Fibroblast of pulmonary artery (primary cell): ENCODE results near the gene ADAMTSL5.

Experiments used
- DNase-seq: peaks from one replicate; pipeline ENCODE4 v3.0.0-alpha.2; 2010; ENCODE audit warnings: low read depth
- H3K4me3 ChIP-seq: replicated peaks from 2 replicates; pipeline ENCODE4 v1.5.1; 2011; ENCODE audit warnings: low read depth, mild to moderate bottlenecking, control low read depth, low read length, moderate library complexity
- TF ChIP-seq, protein P1 (sequence below): IDR thresholded peaks from 2 replicates; pipeline ENCODE4 v1.5.1; 2011; ENCODE audit warnings: mild to moderate bottlenecking, control low read depth, low read length, inconsistent platforms; ENCODE audit errors: missing control alignments

Gene ADAMTSL5

DNA sequence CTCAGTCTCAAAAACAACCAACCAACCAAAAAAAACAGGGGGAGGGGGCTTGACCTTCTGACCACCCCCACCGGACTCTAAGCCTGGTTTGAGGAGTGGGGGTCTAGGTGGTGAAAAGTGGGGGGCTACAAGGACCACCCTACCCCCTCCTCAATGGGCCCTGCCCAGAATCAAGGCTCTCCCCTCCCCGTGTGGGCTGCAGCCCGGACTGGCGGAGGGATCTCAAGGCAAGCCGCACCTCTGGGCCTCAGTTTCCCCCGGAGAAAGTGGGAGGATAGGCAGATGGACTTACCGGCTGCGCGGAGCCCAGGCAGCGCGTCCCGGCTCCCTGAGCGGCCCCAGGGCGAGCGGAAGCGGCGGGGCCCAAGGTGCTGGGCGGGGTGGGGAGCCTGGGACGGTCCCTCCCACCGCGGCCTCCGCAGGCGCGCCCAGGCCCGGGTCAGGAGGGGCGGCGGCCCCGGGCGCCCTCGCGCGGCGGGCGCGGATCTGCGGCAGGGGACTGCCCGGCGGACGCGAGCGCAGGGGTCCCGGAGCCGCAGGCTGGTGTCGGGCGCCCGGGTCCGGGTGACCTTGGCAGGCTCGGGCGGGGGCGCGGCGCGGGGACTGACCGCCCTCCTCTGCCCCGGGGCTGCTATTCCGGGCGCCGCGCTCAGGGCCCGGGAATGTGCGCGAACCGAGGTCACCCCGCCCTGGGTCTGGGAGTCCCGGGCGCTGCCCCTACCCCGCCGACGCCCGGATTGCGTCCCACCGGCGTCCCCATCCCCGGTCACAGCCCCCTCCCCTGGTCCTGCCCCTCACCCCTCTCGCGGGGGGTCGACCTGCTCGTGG lies at the start of gene ADAMTSL5:
Gene ADAMTSL5, minus strand, starts transcription at position 349 of the 828 bp plus-strand sequence. CDS start 2,076 bp downstream, outside the sequence.
- TF ChIP-seq, protein P1, sequence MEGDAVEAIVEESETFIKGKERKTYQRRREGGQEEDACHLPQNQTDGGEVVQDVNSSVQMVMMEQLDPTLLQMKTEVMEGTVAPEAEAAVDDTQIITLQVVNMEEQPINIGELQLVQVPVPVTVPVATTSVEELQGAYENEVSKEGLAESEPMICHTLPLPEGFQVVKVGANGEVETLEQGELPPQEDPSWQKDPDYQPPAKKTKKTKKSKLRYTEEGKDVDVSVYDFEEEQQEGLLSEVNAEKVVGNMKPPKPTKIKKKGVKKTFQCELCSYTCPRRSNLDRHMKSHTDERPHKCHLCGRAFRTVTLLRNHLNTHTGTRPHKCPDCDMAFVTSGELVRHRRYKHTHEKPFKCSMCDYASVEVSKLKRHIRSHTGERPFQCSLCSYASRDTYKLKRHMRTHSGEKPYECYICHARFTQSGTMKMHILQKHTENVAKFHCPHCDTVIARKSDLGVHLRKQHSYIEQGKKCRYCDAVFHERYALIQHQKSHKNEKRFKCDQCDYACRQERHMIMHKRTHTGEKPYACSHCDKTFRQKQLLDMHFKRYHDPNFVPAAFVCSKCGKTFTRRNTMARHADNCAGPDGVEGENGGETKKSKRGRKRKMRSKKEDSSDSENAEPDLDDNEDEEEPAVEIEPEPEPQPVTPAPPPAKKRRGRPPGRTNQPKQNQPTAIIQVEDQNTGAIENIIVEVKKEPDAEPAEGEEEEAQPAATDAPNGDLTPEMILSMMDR: no peak
- peak within 1 kb of the TSS; percentile 58 for H3K4me3 ChIP-seq
- DNase-seq: peak; percentile 63

- TF ChIP-seq, protein P1: no peak
- no peak overlapping the region for H3K4me3 ChIP-seq
- no peak for DNase-seq
Measured at GRCh38 chr19:1561236-1561842, 48.5 kb upstream of the ADAMTSL5 start.

DNA sequence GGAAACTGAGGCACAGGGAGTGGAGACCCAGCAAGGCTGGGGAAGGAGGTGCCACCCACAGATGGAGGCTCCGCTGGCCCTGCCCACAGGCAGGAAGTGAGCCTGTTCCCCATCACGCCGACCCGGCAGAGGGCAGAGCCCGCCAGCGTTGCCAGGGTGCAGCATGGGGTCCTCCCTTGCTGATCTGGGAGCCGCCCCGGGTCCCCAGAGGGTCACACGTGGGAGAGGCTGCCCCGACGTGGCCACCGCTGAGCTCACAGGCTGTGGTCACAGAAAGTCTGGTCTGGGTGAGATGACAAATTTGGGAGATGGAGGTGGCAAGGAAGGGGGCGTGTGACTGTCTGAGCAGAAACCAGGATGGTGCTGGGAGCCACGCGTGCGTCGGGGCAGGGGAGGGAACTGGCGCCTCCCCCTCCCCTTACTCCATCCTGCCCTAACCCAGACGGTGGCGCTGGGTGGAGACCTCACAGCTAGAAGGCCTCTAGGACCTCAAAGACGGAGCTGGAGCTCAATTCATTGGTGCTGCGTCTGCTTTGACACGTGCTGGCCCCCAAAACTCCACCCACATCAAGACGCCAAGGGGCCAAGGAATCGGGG lies 47.6 kb upstream of the ADAMTSL5 start:
- DNase-seq: no peak

GRCh38 chr19:1558552-1558951 lies 45.7 kb upstream of the ADAMTSL5 start:
- TF ChIP-seq, protein P1: no peak

More for the DNA sequence above, 47.6 kb upstream of the ADAMTSL5 start:
- TF ChIP-seq, protein P1: no peak
- no peak overlapping the region for H3K4me3 ChIP-seq

DNA sequence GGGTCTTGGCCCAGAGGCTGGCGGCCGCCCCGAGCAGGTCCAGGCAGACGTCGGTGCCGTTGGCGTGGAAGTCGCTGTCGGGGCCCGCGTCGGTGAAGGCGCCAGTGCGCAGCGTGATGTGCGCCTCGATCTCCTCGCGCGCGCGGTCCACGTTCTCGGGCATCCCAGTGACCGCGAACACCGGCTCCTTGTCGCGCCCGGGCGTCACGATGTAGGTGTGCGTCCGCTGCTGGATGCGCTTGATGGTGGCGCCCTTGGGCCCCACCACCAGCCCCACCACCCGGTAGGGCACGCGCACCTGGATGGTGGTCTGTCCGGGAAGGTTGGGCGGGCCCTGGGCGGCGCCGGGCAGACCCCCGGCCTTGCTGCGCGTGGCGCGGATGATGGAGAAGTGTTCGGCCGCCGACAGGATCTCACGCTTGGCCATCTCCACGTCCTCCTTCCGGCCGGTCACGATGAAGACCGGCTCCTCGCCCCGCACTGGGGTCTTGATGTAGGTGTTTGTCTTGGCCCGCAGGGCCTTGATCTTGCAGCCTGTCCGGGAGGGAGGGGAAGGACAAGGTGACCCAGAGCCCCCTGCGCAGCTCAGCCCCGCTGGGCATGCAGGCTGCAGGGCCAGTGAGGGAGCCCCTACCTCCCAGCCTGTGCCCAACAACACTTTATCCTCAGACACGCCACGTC lies 43.7 kb upstream of the ADAMTSL5 start:
- no peak for DNase-seq
- no peak overlapping the region for H3K4me3 ChIP-seq
- TF ChIP-seq, protein P1: no peak

More at GRCh38 chr19:1558552-1558951, 45.7 kb upstream of the ADAMTSL5 start:
- no peak overlapping the region for H3K4me3 ChIP-seq
- DNase-seq: no peak

DNA sequence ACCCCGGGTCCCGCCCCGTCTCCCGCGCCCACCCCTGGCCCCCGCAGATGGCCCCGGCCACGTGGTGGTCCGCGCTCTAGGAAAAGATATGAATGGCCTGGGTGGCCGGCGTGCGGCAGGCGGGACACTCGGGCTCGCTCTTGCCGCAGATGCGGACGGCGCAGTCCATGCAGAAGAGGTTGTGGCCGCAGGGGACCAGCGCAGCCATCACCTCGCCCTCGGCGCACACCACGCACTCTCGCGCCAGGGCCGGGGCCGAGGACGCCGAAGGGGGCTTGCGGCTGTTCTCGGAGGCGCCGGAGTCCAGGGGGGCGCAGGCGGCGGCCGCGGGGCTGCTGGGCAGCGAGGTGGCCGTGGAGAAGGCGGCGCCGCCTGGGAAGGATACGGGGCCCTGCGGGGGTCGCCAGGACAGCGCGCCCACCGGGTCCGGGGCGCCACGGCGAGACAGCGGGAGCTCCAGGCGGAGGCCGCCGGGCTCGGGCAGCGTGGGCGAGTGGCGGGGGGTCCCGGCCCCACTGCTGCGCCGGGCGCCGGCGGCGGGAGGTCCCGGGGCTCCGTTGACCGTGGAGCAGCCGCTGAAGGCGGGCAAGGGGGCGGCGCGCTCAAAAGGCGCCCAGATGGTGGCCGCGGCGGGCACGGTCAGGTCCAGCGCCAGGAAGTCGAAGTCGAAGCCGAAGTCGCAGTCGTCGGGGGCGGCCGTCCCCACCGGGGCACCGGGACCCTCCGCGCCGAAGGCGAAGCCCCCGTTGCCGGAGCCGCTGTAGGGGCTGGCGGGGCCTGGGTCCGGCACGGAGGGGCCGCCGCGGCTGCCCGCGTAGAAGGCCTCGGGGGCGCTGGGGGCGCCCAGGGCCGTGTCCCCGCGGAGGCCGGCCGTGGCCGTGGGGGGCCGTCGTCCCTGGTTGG lies 42.9 kb upstream of the ADAMTSL5 start:
- TF ChIP-seq, protein P1: no peak
- no peak overlapping the region for H3K4me3 ChIP-seq
- no peak for DNase-seq
